Measurements from ENCODE around the gene RAP1GAP2.
A peak's percentile ranks its signal among the peaks of the same experiment; 100 is the strongest.

The RAP1GAP2 gene

DNA sequence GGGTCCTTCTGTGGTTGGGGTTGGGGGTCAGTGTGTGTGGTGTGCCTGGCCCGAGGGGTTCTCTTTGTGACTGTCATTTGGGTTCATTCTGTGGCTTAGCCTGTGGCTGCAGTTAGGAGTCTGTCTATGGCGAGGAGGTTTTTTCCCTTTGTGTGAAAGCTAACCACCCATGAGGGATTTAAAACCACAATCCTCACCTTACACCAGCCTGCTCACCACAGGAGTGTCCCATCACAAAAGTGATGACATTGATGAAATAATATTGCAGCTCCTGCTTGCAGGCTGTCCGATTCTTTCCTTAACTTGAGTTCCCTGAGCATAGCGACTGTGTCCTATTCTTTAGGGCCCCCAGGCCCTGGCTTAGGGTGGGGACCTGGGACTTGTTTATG, 113.6 kb downstream of the RAP1GAP2 start:
- DNase-seq (ENCODE audit: low spot score), result no peak
- H3K4me3 ChIP-seq, result no peak overlapping the region
- H3K27ac ChIP-seq, result no peak overlapping the region
- TF ChIP-seq CTCF (IDR thresholded peaks at IDR 0.05), result no peak

DNA sequence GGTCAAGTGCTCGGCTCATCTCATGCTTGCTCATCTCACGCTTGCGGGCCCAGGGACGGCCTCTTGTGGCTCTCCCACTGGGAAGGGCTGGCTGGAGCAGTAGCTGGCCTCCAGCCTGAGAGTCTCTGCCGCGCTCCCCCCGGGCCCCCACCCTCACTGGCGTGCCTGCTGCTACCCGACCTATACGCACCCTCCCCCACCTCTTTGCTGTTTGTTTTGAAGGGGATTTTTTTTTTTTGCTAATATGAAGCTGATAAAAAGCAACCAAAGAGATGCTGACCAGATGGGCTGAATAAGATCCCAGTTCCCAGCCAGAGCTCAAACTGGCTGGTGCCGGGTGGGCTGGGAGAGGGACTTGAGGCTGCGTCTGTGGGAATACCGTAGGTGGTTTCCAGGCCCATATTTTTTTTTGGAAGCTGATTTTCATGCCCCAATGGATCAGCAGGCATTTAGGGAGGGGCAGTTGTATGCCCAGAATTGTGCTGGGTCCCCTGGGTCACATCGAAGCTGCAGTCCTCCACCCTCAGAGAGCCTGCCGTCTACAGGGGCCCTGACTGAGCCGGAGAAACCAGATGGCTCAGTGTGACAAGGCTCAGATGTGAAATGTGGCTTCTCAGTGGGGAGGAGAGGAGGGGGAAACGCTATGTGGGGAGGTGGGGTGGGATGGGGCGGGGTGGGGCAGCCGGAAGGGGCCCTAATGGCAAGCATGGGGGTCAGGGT, 115.0 kb downstream of the RAP1GAP2 start:
- H3K4me3 ChIP-seq, result no peak overlapping the region
- no peak overlapping the region for H3K27ac ChIP-seq
- no peak for DNase-seq (ENCODE audit: low spot score)
- TF ChIP-seq CTCF (IDR thresholded peaks at IDR 0.05), result no peak

GRCh38 chr17:2911755-2912111, 115.5 kb downstream of the RAP1GAP2 start:
- Histone ChIP-seq H3K27ac (no peak overlapping the region), H3K4me3 (no peak overlapping the region)
- TF ChIP-seq CTCF (IDR thresholded peaks at IDR 0.05), result no peak
- DNase-seq (ENCODE audit: low spot score), result no peak

DNA sequence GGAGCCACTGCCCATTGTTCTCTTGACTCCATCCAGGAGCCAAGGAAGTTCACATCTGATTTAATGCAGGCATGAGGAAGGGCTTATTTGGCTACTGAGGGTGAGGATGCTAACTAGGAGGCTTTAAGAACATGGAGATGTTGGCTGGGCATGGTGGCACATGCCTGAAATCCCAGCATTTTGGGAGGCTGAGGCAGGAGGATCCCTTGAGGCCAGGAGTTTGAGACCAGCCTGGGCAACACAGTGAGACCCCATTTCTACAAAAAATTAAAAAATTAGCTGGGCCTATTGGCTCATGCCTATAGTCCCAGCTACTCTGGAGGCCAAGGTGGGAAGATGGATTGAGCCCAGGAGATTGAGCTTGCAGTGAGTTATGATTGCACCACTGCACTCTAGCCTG, 116.5 kb downstream of the RAP1GAP2 start:
- no peak for DNase-seq (ENCODE audit: low spot score)
- no peak for TF ChIP-seq CTCF (IDR thresholded peaks at IDR 0.05)
- Histone ChIP-seq H3K27ac (no peak overlapping the region), H3K4me3 (no peak overlapping the region)

DNA sequence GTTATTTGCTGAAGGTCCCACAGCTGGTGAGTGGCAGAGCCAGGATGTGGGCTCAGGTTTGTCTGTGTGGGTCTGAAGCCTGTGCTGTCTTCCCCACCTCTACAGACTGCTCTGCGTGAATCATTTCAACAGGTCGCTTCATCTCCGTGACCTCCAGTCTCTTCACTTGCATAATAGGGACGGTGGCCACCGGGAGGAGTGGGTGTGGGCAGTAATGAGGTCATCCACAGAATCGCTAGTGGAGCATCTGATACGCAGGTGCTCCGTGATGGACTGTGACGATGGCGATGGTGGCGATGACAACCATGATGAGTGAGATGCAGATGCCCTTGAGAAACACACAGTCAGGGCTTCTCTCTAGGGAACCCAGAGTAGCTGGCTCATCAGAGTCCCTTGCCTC, 120.2 kb downstream of the RAP1GAP2 start:
- H3K27ac ChIP-seq, result no peak overlapping the region
- TF ChIP-seq CTCF (IDR thresholded peaks at IDR 0.05), result no peak
- no peak for DNase-seq (ENCODE audit: low spot score)
- H3K4me3 ChIP-seq, result no peak overlapping the region

DNA sequence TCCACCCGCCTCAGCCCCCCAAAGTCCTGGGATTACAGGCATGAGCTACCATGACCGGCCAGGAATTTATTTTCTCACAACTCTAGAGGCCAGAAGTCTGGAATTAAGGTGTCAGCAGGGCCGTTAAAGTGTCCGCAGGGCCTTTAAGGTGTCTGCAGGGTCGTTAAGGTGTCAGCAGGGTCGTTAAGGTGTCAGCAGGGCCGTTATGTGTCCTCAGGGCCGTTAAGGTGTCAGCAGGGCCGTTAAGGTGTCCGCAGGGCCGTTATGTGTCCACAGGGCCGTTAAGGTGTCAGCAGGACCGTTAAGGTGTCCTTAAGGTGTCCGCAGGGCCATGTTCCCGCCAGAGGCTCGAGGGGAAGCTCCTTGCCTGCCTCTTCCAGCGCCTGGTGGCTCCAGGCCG, 125.2 kb downstream of the RAP1GAP2 start:
- H3K27ac ChIP-seq, result no peak overlapping the region
- DNase-seq (ENCODE audit: low spot score), result no peak
- H3K4me3 ChIP-seq, result no peak overlapping the region
- no peak for TF ChIP-seq CTCF (IDR thresholded peaks at IDR 0.05)

DNA sequence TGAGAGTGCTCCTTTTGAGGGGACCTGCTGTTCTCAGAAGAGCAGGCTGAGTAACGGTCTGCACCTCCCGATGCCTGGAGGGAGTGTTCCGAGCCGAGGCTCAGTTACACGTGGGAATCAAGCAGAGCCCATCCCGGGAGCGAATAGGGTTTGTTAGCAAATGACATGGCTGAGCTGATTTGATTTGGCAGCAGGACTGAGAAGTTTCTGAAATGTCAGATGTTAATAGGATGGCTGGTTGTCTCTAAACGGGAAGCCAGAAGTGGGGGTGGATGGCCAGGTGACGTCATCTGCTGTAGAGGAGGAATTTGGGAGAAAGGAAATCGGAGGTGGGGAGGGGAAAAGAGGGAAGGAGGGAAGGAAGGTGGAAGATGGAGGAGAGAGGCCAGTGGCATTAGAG, 128.0 kb downstream of the RAP1GAP2 start:
- TF ChIP-seq CTCF (IDR thresholded peaks at IDR 0.05), result no peak
- peak overlapping the region; percentile 54 for H3K4me3 ChIP-seq
- DNase-seq (ENCODE audit: low spot score), result no peak
- H3K27ac ChIP-seq, result no peak overlapping the region

Measured in coronary artery (tissue), 2 donors.